Effector CD4-positive, alpha-beta T cell (primary cell): ENCODE data around the gene TMCC3. TPM values are rescaled to one million over a fixed set of nuclear protein-coding genes. Genes with fewer than 3 reads are reported as not detected.
"Not testable (repeated sequence)": the region's sequence is repeated elsewhere in the genome, so short reads cannot be mapped to it uniquely, and the experiment has no call there.

ENCODE experiments used
- DNase-seq: peaks from one replicate; pipeline ENCODE4 v3.0.0-alpha.2; 2020
- total RNA-seq: gene quantifications from one replicate; lab custom pipeline; 2026; lab: John Stamatoyannopoulos, UW

Gene TMCC3
- not detected for total RNA-seq

GRCh38 chr12:94650143-94651056 lies at the start of gene TMCC3:
Gene TMCC3 (minus strand): TSS chr12:94650557. CDS start chr12:94650430, 127 bp downstream.
- DNase-seq, result no peak

- DNase-seq, result no peak
Observed at GRCh38 chr12:94699801-94700200, 49.4 kb upstream of the TMCC3 start.

- DNase-seq, result no peak
Observed at GRCh38 chr12:94698578-94698977, 48.2 kb upstream of the TMCC3 start.

- no peak for DNase-seq
Observed at GRCh38 chr12:94697631-94698030, 47.3 kb upstream of the TMCC3 start.

GRCh38 chr12:94694732-94695131 lies 44.4 kb upstream of the TMCC3 start:
- no peak for DNase-seq

- not testable (repeated sequence) for DNase-seq
Observed at GRCh38 chr12:94692826-94693225, 42.5 kb upstream of the TMCC3 start.

GRCh38 chr12:94690198-94690771 lies 39.9 kb upstream of the TMCC3 start:
- no peak for DNase-seq

- no peak for DNase-seq
Observed at GRCh38 chr12:94689646-94690036, 39.3 kb upstream of the TMCC3 start.

GRCh38 chr12:94689002-94689645 lies 38.8 kb upstream of the TMCC3 start:
- no peak for DNase-seq

GRCh38 chr12:94687891-94688290 lies 37.5 kb upstream of the TMCC3 start:
- DNase-seq, result no peak

GRCh38 chr12:94686834-94687628 lies 36.7 kb upstream of the TMCC3 start:
- no peak for DNase-seq

GRCh38 chr12:94684416-94685142 lies 34.2 kb upstream of the TMCC3 start:
- no peak for DNase-seq

GRCh38 chr12:94679554-94680195 lies 29.3 kb upstream of the TMCC3 start:
- DNase-seq, result no peak

GRCh38 chr12:94678849-94679248 lies 28.5 kb upstream of the TMCC3 start:
- DNase-seq, result no peak

GRCh38 chr12:94678379-94678778 lies 28.0 kb upstream of the TMCC3 start:
- no peak for DNase-seq

- no peak for DNase-seq
Observed at GRCh38 chr12:94677778-94678177, 27.4 kb upstream of the TMCC3 start.

- no peak for DNase-seq
Observed at GRCh38 chr12:94676922-94677321, 26.6 kb upstream of the TMCC3 start.

GRCh38 chr12:94676031-94676641 lies 25.8 kb upstream of the TMCC3 start:
- no peak for DNase-seq

- no peak for DNase-seq
Observed at GRCh38 chr12:94674835-94675234, 24.5 kb upstream of the TMCC3 start.

- DNase-seq, result no peak
Observed at GRCh38 chr12:94674051-94674451, 23.7 kb upstream of the TMCC3 start.

- no peak for DNase-seq
Observed at GRCh38 chr12:94673496-94673895, 23.1 kb upstream of the TMCC3 start.
